HG03064 (cell line): ENCODE data around the gene TRIO.
"Not testable (repeated sequence)": the region's sequence is repeated elsewhere in the genome, so short reads cannot be mapped to it uniquely, and the experiment has no call there.

Experiments
- ATAC-seq: cut with Tn5 transposase; IDR thresholded peaks from one replicate; pipeline ENCODE4 v1.9.1; 2021; ENCODE audit warnings: low read depth; ENCODE audit not compliant: unreplicated experiment

TRIO gene

DNA sequence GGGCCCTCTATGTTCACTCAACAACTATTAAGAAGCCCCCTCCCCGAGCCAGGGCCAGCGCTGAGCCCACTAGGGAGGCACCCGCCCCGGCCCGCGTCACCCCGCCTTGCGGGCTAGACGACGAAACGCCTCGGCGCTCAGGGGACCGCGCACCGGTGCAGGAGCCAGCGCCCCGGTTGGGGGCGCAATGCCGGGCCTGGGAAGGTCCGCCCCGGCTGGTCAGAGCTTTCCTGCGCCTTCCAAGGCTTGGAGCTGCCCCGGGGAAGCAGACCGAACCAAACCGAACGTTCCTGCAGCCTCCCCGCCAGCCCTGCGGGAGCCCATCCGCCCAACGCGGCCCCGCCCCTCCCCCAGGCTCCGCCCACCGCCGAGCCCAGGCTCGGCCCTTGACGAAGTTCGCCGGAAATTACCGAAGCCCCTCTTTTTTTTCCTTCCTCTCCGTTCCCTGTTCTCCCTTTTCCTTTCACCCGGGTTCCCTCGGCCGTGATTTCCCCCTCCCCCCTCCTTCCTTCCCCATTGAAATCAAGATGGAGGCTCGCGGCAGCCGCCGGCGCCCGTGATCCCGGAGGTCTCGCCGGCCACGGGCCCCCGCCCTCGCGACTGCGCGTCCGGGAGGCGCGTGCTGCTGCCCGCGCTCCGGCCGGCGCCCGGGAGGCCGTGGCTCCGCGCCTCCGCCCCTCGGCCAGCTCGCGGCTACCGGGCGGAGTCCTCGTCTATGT, at the start of gene TRIO:
TRIO (plus strand) TSS at position 516 of the 719 bp plus-strand sequence. CDS start 384 bp downstream, outside the sequence.
- ATAC-seq = peak; percentile 41

DNA sequence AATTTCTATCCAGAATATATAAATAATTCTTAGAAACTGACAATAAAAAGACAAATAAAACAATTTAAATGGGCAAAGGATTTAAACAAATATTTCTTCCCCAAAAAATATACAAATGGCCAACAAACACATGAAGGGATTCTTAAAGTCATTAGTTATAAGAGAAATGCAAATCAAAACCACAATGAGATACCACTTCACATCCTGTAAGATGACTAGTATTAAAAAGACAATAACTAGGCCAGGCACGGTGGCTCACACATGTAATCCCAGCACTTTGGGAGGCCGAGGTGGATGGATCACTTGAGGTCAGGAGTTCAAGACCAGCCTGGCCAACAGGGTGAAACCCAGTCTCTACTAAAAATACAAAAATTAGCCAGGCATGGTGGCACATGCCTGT, 45.8 kb upstream of the TRIO start:
- ATAC-seq = not testable (repeated sequence)

DNA sequence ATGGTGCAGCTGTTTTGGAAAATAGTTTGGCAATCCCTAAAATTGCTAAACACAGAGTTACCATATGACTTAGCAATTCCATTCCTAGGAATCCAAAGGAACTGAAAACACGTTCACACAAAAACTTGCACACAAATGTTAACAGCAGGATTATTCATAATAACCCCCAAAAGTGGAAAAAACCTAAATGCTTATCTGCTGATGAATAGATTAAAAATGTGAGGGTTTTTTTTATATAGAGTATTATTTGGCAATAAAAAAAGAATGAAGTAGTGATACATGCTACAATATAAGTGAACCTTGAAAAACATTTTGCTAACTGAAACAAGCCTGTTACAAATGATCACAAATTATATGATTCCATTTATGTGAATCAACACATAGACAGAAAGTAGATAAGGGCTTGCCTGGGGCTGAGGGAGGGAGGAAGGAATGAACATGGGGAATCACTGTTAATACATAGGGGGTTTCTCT, 45.1 kb upstream of the TRIO start:
- no peak for ATAC-seq

DNA sequence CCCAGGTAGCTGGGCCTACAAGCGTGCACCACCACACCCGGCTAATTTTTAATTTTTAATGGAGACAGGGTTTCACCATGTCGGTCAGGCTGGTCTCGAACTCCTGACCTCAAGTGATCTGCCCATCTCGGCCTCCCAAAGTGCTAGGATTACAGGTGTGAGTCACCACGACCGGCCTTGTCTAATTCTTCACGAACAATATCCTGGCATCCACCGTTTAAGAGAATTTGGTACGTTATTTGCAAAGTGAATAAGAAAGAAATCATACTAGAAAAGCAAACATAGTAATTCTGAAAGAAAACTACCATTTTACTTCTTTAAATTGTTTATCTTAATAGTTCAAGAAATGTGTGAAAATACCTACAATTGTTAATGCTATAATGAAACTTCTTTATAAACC, 42.9 kb upstream of the TRIO start:
- no peak for ATAC-seq

DNA sequence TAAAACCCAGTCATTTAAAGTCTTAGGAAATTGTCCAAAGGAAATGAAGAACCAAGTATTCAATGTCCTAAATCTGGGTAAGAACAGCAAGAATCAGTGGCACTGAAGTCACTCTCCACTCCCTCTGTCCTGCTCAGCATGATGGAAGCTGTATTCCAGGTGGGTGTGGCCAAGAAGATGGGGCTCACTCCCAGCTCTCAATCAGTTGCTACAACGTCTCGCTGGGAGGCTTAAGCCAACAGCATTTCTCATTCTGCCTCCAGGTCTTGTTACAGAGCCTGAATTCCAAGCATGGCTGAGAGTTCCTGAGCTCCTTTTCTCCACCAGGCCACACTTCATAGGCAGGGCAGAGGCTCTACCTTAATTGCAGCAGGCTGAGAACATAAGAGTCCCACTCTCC, 41.2 kb upstream of the TRIO start:
- ATAC-seq = no peak

- ATAC-seq = no peak
These were observed 40.5 kb upstream of the TRIO start for GRCh38 chr5:14102666-14103065.

DNA sequence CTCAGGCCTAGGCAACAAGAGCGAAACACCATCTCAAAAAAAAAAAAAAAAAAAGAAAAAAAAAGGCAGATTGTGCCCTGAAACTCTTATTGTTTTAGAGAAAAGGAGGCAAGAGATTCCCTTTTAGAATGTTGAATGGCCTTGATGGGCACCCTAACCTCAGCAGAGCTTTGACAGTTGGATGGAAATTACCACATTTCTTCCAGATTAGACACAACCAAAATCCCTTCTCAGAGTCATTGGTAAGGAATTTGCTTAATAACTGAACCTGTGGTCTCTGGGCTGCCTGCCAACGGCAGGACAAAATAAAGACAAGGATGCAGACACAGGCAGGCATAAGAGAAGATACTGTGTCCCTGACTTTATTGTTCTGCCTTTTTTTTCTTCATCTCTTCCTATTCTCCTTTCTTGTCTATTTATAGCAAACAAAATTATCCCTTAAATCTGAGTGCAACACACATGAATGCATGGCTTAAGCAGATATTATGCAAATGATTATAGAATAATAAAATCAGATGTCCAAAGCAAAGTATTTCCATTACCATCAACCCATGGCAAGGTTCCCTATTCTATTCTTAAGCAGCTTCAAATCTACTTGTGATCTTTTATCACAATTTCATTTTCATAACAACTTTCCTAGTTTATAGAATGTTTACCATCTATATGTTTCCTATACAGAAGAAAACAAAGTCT, 37.3 kb upstream of the TRIO start:
- no peak for ATAC-seq

- ATAC-seq = no peak
These were observed 35.6 kb upstream of the TRIO start for GRCh38 chr5:14107536-14107935.

- peak; percentile 56 for ATAC-seq
These were observed 34.8 kb upstream of the TRIO start for GRCh38 chr5:14108170-14108996.

DNA sequence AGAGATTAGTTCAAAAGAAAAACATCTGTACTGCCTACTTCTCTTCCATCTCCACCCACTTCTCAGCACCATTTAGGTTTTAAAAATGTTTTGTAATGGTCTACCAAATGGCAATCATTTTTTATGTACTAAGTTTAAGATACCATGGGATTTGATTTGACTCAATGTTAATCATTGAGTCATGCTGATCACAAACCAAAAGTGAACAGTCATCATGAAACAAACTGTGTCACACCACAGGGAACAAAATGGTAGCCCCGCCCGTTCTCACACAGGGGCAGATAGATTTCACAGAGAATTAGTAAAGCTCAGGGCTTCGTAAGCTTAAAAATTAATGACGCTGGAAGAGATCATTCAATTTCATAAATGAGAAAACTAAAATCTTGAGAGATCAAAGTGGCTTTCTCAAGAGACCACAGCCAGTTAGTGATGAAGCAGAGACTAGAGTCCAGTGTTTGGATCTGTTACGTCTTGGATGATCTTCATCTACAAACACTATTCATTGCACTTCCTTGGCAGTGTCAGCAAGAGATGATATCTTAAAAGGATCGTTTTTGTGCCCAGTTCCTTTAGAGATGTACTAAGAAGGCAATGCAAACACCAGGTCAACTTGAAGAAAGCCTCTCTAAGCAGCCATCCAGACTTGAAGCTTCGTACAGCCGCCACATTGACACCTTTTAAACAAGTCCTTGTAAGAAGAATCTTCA, 33.9 kb upstream of the TRIO start:
- ATAC-seq = peak; percentile 87

DNA sequence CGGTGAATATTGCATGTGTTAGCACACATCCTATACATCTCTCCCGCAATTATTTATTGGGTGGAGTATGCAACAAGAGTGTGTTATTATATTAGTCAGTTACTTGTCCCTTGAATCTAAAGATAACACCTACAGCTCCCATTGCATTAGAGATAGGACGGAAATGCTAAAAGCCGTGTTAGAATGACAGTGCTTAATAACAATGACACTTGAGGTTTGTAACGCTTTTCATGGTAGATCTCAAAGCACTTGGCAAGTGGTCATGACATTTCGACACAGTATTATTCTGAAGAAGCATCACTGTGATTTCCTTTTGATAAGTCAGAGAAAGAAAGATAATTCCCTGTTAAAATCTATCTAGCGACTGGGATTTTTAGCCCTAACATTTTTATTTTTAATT, 33.4 kb upstream of the TRIO start:
- no peak for ATAC-seq

DNA sequence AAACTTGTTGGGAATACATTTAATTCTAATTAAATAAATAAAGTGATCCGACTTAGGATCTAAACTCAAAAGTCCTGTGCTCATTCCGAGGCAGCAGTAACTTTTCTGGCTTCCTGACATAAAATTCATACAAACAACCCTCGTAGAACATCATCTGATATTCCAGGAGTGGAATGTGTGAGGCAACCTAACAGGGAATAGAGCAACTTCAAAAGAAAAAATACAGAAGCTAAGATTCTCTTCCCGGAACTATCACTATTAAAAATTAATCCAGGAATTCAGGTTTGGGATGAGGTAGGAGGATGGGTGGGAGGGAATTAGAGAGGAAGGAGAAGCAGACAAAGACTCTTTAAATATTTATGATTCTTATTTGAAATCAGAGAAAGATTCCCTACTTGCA, 32.9 kb upstream of the TRIO start:
- no peak for ATAC-seq

GRCh38 chr5:14110680-14111079, 32.5 kb upstream of the TRIO start:
- ATAC-seq = no peak

DNA sequence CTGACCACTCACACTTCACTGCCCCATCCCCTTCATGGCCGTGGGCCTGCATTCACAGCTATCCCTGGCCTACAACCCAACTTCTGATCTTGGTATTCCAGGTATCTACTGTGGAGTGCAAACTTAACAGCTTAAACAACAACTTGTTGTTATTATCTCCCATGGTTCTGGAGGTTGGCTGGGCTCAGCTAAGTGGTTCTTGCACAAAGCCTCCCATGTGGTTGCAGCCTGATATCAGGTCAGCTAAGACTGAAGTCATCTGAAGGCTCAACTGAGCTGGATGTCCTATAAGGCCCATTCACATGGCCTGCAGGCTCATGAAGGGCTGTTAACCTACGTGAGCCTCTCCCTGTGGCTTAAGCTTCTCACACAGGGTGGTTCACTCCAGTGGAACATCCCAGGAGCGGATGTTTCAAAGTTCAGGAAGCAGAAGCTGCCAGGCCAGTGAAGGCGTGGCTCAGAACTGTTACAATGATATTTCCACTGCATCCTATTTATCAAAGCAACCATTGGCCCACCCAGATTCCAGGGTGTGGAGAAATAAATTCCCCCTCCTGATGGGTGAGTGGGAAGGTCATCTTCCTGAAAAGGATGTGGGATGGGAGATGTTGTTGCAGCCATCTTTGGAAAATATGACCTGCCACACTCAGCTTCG, 30.0 kb upstream of the TRIO start:
- ATAC-seq = no peak

- ATAC-seq = no peak
These were observed 28.4 kb upstream of the TRIO start for GRCh38 chr5:14114615-14115251.

GRCh38 chr5:14115323-14115895, 27.7 kb upstream of the TRIO start:
- no peak for ATAC-seq

- no peak for ATAC-seq
These were observed 24.4 kb upstream of the TRIO start for GRCh38 chr5:14118551-14119320.

- ATAC-seq = no peak
These were observed 23.0 kb upstream of the TRIO start for GRCh38 chr5:14120176-14120575.

- no peak for ATAC-seq
These were observed 21.6 kb upstream of the TRIO start for GRCh38 chr5:14121552-14121951.
